ENCODE data around the gene RAB6B.

Gene RAB6B

DNA sequence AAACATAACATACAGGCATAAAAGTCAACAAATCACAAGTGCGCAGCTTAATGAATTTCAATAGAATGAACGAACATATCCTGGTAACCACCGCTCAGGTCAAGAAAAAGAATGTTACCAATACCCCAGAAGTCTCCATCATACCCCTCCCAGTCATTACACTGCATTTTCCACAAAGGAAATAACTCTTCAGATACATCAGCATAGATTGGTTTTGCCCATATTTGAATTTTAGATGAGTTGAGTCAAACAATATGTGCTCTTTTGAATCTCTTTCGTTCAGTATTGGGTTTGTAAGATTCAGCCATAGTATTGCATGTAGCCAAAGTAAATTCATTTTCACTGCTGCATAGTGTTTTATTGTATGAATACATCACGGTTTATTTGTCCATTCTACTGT is 6.2 kb upstream of the RAB6B start:
- no peak for DNase-seq (ENCODE audit: low read depth)
- no peak for TF ChIP-seq CTCF (conservative IDR thresholded peaks at IDR 0.05; ENCODE audit: low read depth, low read length)
- no peak overlapping the region for H3K4me3 ChIP-seq (ENCODE audit: low read depth, low read length)

DNA sequence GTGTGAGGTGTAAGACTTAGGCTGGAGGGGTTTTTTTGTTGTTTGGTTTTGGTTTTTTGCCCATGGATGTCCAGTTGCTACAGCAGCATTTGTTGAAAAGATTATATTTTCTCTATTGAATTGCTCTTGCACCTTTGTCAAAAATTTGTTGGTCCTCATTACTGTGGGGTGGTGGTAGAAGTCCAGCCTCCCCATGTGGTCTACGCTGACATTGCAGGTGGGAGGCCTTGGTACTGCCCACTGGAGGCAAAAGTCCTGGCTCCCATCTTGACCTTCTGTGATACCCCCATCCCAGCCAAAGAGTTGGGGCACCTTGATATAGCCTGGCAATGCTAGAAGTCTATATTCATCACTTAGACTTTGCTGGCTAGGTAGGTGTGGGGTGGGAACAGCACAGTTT is 5.4 kb upstream of the RAB6B start:
- DNase-seq (ENCODE audit: low read depth): no peak
- TF ChIP-seq CTCF (conservative IDR thresholded peaks at IDR 0.05; ENCODE audit: low read depth, low read length): peak; percentile 40
- H3K4me3 ChIP-seq (ENCODE audit: low read depth, low read length): no peak overlapping the region

DNA sequence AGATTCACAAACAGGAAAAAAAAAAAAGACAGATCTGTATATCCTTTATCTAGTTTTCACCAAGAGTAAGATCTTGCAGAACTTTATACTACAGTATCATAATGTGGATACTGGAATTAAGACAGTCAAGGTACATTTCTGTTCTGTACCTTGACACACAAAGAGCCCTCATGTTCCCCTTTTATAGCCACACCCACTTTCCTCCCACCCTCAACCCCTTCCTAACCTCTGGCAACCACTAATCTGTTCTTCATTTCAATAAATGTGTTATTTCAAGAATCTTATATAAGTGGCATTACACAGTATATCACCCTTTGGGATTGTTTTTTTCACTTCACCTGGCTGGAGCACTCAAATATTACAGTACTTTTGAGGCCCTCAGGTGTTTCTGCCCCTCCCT is 3.6 kb upstream of the RAB6B start:
- TF ChIP-seq CTCF (conservative IDR thresholded peaks at IDR 0.05; ENCODE audit: low read depth, low read length): no peak
- no peak overlapping the region for H3K4me3 ChIP-seq (ENCODE audit: low read depth, low read length)
- no peak for DNase-seq (ENCODE audit: low read depth)

GRCh38 chr3:133897547-133897946 is 1.9 kb upstream of the RAB6B start:
- no peak overlapping the region for H3K4me3 ChIP-seq (ENCODE audit: low read depth, low read length)
- no peak for DNase-seq (ENCODE audit: low read depth)
- no peak for TF ChIP-seq CTCF (conservative IDR thresholded peaks at IDR 0.05; ENCODE audit: low read depth, low read length)

GRCh38 chr3:133896002-133896761 is 500 bp upstream of the RAB6B start:
- TF ChIP-seq CTCF (conservative IDR thresholded peaks at IDR 0.05; ENCODE audit: low read depth, low read length): no peak
- H3K4me3 ChIP-seq (ENCODE audit: low read depth, low read length): peak overlapping the region; percentile 71
- DNase-seq (ENCODE audit: low read depth): peak; percentile 9

DNA sequence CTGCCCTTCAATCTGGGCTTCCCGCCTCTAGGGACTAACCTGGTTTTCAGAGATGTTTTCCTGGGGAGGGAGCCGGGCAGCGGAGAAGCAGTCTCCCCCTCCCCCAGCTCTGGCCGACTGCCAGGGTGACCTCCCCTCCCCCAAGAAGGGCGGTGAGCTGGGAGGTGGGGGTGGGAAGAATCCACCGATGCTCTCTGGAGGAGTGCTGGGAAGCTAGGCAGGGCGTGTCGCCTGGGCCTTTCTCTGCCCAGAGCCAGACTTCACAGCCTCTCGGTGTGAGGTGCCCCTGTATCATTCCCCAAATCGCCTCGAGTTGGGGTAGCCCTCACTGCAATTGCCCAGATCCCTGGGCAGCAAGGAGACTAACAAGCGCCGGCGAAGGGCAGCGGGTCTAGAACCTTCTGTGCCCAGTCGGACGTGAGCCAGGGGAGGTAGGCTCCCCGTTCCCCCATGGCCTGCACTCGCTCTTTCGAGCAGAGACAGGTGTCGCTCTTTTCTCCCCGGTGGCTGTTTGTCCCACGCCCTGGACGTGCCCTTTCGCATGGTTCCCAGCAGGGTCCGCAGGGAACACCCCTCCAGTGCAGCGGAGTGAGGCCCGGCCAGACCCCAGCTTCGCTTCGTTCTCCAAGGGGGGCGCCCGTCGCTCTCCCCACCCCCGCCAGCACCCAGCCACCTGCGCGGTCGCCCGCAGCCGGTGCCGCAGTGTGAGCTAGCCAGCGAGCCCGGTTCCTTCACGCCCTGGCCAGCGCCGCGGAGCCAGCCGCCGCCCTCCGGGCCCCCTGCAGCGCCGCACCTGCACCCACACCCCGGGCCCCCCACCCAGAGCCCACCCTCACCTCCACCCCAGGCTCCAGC is 1.1 kb downstream of the RAB6B start:
- H3K4me3 ChIP-seq (ENCODE audit: low read depth, low read length): peak overlapping the region; percentile 71
- no peak for DNase-seq (ENCODE audit: low read depth)
- no peak for TF ChIP-seq CTCF (conservative IDR thresholded peaks at IDR 0.05; ENCODE audit: low read depth, low read length)
